ENCODE data around the gene ZNF184.

ZNF184 gene

DNA sequence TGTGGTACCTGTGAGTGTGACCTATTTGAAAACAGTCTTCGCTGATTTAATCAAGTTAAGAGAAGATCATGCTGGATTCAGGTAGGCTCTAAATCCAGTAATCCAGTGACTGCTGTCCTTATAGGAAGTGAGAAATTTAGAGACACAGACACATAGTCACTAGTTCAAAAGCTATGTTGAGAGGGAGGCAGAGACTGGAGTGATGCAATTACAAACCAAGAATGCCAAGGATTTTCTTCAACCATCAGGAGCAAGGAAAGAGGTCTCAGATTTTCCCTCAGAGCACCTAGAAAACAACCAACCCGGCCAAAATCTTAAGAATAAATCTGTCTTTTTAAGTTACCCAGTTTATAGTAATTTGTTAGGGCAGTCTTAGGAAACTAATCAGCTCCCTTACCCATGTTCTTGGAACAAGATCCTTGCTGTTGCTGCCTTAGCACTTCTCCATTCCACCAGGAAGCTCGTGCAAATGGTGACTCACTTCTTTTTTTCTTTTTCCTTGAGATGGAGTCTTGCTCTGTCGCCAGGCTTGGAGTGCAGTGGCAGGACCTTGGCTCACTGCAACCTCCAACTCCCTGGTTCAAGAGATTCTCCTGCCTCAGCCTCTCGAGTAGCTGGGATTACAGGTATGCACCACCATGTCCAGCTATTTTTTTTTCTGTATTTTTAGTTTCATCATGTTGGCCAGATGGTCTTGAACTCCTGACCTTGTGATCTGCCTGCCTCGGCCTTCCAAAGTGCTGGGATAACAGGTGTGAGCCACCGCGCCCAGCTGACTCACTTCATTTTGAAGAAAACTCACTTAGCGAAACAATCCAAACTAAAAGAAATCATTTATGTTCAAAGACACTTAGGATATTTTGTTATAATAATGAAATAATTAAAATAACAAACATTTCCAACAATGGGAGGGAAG is 34.4 kb upstream of the ZNF184 start:
- no peak overlapping the region for H3K4me3 ChIP-seq (ENCODE audit: low read depth, low read length)
- TF ChIP-seq, protein P1, sequence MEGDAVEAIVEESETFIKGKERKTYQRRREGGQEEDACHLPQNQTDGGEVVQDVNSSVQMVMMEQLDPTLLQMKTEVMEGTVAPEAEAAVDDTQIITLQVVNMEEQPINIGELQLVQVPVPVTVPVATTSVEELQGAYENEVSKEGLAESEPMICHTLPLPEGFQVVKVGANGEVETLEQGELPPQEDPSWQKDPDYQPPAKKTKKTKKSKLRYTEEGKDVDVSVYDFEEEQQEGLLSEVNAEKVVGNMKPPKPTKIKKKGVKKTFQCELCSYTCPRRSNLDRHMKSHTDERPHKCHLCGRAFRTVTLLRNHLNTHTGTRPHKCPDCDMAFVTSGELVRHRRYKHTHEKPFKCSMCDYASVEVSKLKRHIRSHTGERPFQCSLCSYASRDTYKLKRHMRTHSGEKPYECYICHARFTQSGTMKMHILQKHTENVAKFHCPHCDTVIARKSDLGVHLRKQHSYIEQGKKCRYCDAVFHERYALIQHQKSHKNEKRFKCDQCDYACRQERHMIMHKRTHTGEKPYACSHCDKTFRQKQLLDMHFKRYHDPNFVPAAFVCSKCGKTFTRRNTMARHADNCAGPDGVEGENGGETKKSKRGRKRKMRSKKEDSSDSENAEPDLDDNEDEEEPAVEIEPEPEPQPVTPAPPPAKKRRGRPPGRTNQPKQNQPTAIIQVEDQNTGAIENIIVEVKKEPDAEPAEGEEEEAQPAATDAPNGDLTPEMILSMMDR (IDR thresholded peaks at IDR 0.05; ENCODE audit: borderline replicate concordance, insufficient read depth, low read depth, low read length) = no peak

- TF ChIP-seq, protein P1 (IDR thresholded peaks at IDR 0.05; ENCODE audit: borderline replicate concordance, insufficient read depth, low read depth, low read length) = no peak
- H3K4me3 ChIP-seq (ENCODE audit: low read depth, low read length) = no peak overlapping the region
Observed at GRCh38 chr6:27505209-27506027, 32.5 kb upstream of the ZNF184 start.

GRCh38 chr6:27503436-27504030 is 30.6 kb upstream of the ZNF184 start:
- TF ChIP-seq, protein P1 (IDR thresholded peaks at IDR 0.05; ENCODE audit: borderline replicate concordance, insufficient read depth, low read depth, low read length) = no peak
- H3K4me3 ChIP-seq (ENCODE audit: low read depth, low read length) = peak overlapping the region; percentile 39

DNA sequence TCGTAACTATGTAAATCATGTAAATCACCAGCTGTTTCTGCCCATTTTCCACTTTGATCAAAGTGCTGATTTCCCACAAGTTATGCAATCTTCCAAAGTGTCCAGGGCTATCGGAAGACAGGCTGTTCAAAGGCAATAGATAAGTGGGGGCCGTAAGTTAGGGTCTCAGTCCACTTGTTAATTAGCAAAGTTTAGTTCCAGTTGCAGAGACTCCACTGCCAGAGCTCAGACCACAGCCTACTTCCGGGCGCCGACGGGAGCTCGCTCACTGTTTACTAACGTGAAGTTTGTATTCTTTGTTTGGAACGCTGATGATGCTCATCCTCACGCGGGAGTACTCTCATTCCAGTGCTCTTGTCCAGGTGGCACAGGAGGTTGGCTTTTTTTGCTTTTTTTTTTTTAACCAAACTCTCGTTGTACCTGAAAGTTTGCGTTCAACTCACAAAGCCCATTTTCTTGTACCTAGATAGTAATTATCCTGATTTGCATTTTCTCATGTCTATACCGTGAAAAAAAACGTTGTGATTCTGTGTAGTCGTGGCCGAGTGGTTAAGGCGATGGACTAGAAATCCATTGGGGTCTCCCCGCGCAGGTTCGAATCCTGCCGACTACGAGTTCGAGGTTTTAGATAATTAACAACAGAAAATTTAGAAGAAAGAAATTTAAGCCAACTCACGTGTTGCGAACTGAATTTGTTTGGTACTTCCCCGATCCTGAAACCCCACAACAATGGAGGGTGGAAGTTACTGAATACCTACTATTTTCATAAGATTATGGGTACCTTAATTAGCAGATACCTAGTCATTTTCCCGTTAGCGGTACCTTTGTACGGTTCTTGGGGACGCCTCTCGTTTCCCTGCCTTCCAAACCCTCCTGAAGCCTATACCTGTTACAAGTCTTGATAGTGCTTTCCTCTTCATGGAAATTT is 29.9 kb upstream of the ZNF184 start:
- TF ChIP-seq, protein P1 (IDR thresholded peaks at IDR 0.05; ENCODE audit: borderline replicate concordance, insufficient read depth, low read depth, low read length) = no peak

DNA sequence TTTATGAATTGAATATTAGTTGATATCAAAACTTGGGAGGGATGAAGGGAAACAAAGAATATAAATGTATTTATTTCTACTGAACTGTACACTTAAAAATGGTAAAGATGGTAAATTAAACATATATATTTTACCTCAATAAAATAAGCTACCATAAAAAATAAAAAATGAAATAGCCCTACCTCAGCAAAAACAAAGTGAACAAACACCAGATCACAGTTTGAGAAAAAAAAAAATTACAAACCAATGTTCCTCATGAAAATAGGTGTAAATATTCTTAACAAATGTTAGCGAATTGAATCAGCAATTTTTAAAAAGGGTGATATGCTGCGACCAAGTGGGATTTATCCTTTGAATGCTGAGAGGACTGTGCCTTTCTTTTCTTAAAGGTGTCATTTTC is 28.3 kb upstream of the ZNF184 start:
- TF ChIP-seq, protein P1 (IDR thresholded peaks at IDR 0.05; ENCODE audit: borderline replicate concordance, insufficient read depth, low read depth, low read length) = no peak
- no peak overlapping the region for H3K4me3 ChIP-seq (ENCODE audit: low read depth, low read length)

More for the DNA sequence above, 29.9 kb upstream of the ZNF184 start:
- peak overlapping the region; percentile 39 for H3K4me3 ChIP-seq (ENCODE audit: low read depth, low read length)

- no peak overlapping the region for H3K4me3 ChIP-seq (ENCODE audit: low read depth, low read length)
- TF ChIP-seq, protein P1 (IDR thresholded peaks at IDR 0.05; ENCODE audit: borderline replicate concordance, insufficient read depth, low read depth, low read length) = no peak
Observed at GRCh38 chr6:27500177-27500576, 27.3 kb upstream of the ZNF184 start.
